ENCODE data around the gene DHRS13. TPM values are rescaled to one million over a fixed set of nuclear protein-coding genes. Genes with fewer than 3 reads are reported as not detected.

Gene DHRS13
- polyA plus RNA-seq, 1 donor from 2014 or later = 91.1 TPM

DNA sequence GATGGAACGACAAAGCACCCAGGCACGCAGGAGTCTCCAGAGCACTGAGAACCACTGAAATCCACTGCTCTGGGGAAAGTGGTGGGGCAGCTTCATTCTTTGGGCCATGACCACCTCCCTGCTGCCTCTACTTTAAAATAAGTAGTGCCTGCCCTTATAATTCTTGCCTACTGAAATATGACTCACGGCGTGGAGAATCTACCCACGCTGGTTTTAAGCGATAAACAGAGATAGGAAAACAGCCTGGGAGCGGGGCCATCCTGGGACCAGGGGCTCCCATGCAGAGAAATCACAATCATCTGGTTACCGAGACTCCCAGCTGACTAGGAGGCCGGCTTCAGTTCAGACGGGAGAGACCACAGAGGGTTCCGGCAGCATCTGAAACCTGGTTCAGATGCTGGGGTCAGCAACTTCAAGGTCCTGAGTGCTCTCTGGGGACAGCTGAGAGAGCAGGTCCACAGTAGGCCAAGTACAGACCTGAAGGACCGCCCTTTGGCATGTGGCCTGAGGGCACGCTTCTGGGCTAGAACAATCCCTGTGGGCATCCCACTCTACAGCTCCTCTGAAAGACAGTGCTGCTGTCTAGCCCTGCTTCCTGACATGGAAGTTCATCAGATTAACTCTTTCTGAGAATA lies 8.6 kb upstream of the DHRS13 start:
- Histone ChIP-seq H3K9me3 (ENCODE audit: low read length) (no peaks in the 10 kb centered on the region), H3K4me3 (ENCODE audit: low read length) (no peak overlapping the region), H3K27me3 (ENCODE audit: insufficient read depth, low read depth, low read length) (no peaks in the 10 kb centered on the region), H3K27ac (ENCODE audit: low read length) (no peak overlapping the region), H3K79me2 (replicated peaks; ENCODE audit: insufficient read depth, low read length) (no peaks in the 10 kb centered on the region), H3K4me2 (ENCODE audit: low read length) (no peak overlapping the region), H3K9ac (ENCODE audit: low read length) (no peak overlapping the region), H3F3A (ENCODE audit: insufficient read depth, low read length, poor library complexity, severe bottlenecking) (no peaks in the 10 kb centered on the region), H4K20me1 (ENCODE audit: insufficient read depth) (no peaks in the 10 kb centered on the region), H3K9me2 (ENCODE audit: insufficient read depth, low read length) (no peaks in the 10 kb centered on the region), H3K36me3 (ENCODE audit: insufficient read depth, low read length) (peaks cover 3% of the 10 kb centered on the region), H2AFZ (ENCODE audit: low read depth, low read length) (no peak overlapping the region)
- TF ChIP-seq POLR2AphosphoS5 (IDR thresholded peaks at IDR 0.05) = no peak
- TF ChIP-seq EP300 (conservative IDR thresholded peaks at IDR 0.05; ENCODE audit: poor library complexity, severe bottlenecking) = no peak
- no peak for TF ChIP-seq RAD21 (conservative IDR thresholded peaks at IDR 0.05)
- TF ChIP-seq, protein P1, sequence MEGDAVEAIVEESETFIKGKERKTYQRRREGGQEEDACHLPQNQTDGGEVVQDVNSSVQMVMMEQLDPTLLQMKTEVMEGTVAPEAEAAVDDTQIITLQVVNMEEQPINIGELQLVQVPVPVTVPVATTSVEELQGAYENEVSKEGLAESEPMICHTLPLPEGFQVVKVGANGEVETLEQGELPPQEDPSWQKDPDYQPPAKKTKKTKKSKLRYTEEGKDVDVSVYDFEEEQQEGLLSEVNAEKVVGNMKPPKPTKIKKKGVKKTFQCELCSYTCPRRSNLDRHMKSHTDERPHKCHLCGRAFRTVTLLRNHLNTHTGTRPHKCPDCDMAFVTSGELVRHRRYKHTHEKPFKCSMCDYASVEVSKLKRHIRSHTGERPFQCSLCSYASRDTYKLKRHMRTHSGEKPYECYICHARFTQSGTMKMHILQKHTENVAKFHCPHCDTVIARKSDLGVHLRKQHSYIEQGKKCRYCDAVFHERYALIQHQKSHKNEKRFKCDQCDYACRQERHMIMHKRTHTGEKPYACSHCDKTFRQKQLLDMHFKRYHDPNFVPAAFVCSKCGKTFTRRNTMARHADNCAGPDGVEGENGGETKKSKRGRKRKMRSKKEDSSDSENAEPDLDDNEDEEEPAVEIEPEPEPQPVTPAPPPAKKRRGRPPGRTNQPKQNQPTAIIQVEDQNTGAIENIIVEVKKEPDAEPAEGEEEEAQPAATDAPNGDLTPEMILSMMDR (IDR thresholded peaks at IDR 0.05; ENCODE audit: poor library complexity, severe bottlenecking) = no peak
- no peak for TF ChIP-seq MXI1 (conservative IDR thresholded peaks at IDR 0.05; ENCODE audit: poor library complexity, severe bottlenecking)
- TF ChIP-seq EZH2 (IDR thresholded peaks at IDR 0.05; ENCODE audit: borderline replicate concordance, insufficient read depth, low read length, poor library complexity, severe bottlenecking) = no peak
- no peak for TF ChIP-seq TAF1 (IDR thresholded peaks at IDR 0.05; ENCODE audit: low read depth)
- TF ChIP-seq SMC3 (conservative IDR thresholded peaks at IDR 0.05; ENCODE audit: poor library complexity) = no peak
- TF ChIP-seq, protein P2, sequence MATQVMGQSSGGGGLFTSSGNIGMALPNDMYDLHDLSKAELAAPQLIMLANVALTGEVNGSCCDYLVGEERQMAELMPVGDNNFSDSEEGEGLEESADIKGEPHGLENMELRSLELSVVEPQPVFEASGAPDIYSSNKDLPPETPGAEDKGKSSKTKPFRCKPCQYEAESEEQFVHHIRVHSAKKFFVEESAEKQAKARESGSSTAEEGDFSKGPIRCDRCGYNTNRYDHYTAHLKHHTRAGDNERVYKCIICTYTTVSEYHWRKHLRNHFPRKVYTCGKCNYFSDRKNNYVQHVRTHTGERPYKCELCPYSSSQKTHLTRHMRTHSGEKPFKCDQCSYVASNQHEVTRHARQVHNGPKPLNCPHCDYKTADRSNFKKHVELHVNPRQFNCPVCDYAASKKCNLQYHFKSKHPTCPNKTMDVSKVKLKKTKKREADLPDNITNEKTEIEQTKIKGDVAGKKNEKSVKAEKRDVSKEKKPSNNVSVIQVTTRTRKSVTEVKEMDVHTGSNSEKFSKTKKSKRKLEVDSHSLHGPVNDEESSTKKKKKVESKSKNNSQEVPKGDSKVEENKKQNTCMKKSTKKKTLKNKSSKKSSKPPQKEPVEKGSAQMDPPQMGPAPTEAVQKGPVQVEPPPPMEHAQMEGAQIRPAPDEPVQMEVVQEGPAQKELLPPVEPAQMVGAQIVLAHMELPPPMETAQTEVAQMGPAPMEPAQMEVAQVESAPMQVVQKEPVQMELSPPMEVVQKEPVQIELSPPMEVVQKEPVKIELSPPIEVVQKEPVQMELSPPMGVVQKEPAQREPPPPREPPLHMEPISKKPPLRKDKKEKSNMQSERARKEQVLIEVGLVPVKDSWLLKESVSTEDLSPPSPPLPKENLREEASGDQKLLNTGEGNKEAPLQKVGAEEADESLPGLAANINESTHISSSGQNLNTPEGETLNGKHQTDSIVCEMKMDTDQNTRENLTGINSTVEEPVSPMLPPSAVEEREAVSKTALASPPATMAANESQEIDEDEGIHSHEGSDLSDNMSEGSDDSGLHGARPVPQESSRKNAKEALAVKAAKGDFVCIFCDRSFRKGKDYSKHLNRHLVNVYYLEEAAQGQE (IDR thresholded peaks at IDR 0.05; ENCODE audit: borderline replicate concordance) = no peak

DNA sequence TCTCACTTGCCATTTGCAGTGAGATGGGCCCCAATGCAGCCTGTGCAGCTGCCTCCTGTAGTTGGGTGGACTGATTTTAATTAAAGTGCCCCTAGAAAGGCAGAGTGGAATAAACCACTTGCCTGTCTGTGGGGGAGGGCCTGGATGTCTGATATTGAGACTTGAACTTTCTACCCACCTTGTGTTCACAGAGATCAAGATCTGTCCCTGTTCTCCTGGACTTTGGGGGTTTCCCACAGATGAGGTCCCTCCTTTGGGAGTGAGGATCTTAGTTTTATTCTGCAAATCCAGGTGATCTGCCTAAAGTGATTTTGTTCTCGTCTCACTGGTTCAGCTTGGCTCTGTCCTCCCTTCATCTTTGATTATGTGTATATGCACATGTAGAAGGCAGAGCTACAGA lies 7.7 kb upstream of the DHRS13 start:
- no peak overlapping the region for H3K4me2 ChIP-seq (ENCODE audit: low read length)
- no peak overlapping the region for H3K9ac ChIP-seq (ENCODE audit: low read length)
- TF ChIP-seq TAF1 (IDR thresholded peaks at IDR 0.05; ENCODE audit: low read depth) (no peak), EP300 (conservative IDR thresholded peaks at IDR 0.05; ENCODE audit: poor library complexity, severe bottlenecking) (no peak), MXI1 (conservative IDR thresholded peaks at IDR 0.05; ENCODE audit: poor library complexity, severe bottlenecking) (no peak), EZH2 (IDR thresholded peaks at IDR 0.05; ENCODE audit: borderline replicate concordance, insufficient read depth, low read length, poor library complexity, severe bottlenecking) (no peak)
- TF ChIP-seq, protein P1 (IDR thresholded peaks at IDR 0.05; ENCODE audit: poor library complexity, severe bottlenecking) = no peak
- TF ChIP-seq, protein P2 (IDR thresholded peaks at IDR 0.05; ENCODE audit: borderline replicate concordance) = no peak
- no peaks in the 10 kb centered on the region for H3K9me2 ChIP-seq (ENCODE audit: insufficient read depth, low read length)
- no peaks in the 10 kb centered on the region for H4K20me1 ChIP-seq (ENCODE audit: insufficient read depth)
- H3K9me3 ChIP-seq (ENCODE audit: low read length) = no peaks in the 10 kb centered on the region
- no peak overlapping the region for H3K27ac ChIP-seq (ENCODE audit: low read length)
- H2AFZ ChIP-seq (ENCODE audit: low read depth, low read length) = no peak overlapping the region
- no peak overlapping the region for H3K4me3 ChIP-seq (ENCODE audit: low read length)
- H3K27me3 ChIP-seq (ENCODE audit: insufficient read depth, low read depth, low read length) = no peaks in the 10 kb centered on the region
- no peaks in the 10 kb centered on the region for H3K79me2 ChIP-seq (replicated peaks; ENCODE audit: insufficient read depth, low read length)
- H3K36me3 ChIP-seq (ENCODE audit: insufficient read depth, low read length) = peaks cover 3% of the 10 kb centered on the region
- H3F3A ChIP-seq (ENCODE audit: insufficient read depth, low read length, poor library complexity, severe bottlenecking) = no peaks in the 10 kb centered on the region
